Body of pancreas (tissue), 4 donors: ENCODE measurements around the gene ZFP36L2.
"Not testable (repeated sequence)": the region's sequence is repeated elsewhere in the genome, so short reads cannot be mapped to it uniquely, and the experiment has no call there.

Source experiments
- CTCF ChIP-seq, 7 experiments: fragments of 450-650 bp in 4 of 7; fragments of 200-600 bp in 3 of 7; sonication (generic) in 3 of 7; IDR thresholded peaks; one replicate each; pipeline ENCODE4 v1.5.1; 2016 to 2019; ENCODE audit warnings: antibody characterized with exemption in 7 of 7
- POLR2A ChIP-seq, 3 donors: fragments of 450-650 bp; IDR thresholded peaks; one replicate each; pipeline ENCODE4 v1.6.1; 2016; ENCODE audit warnings: antibody characterized with exemption in 3 of 3, mild to moderate bottlenecking in 2 of 3

GRCh38 chr2:43189861-43190260 is 36.5 kb downstream of the ZFP36L2 start:
- not testable (repeated sequence) for TF ChIP-seq CTCF, POLR2A (IDR thresholded peaks at IDR 0.05)
